Immature natural killer cell (primary cell): ENCODE measurements around the gene ST13. TPM values are rescaled to one million over a fixed set of nuclear protein-coding genes. Genes with fewer than 3 reads are reported as not detected.
"Not testable (repeated sequence)": the region's sequence is repeated elsewhere in the genome, so short reads cannot be mapped to it uniquely, and the experiment has no call there.

ENCODE experiments used
- DNase-seq, 3 donors: peaks; one replicate each; pipeline ENCODE4 v3.0.0; 2022; ENCODE audit warnings: mixed read lengths in 1 of 3
- H3K27ac Mint-ChIP-seq, 6 donors: one replicate each; pipeline ENCODE4 v1.8.0; 2020; ENCODE audit warnings: mixed read lengths in 6 of 6, mild to moderate bottlenecking in 5 of 6, inconsistent platforms in 4 of 6, moderate library complexity in 3 of 6
- H3K27me3 Mint-ChIP-seq, 3 donors: one replicate each; pipeline ENCODE4 v1.8.0; 2020 to 2021; ENCODE audit warnings: low read depth in 3 of 3, mild to moderate bottlenecking in 3 of 3, mixed read lengths in 3 of 3, moderate library complexity in 3 of 3, inconsistent platforms in 1 of 3
- H3K36me3 Mint-ChIP-seq, 3 donors: one replicate each; pipeline ENCODE4 v1.8.0; 2020; ENCODE audit warnings: mixed read lengths in 3 of 3, inconsistent platforms in 2 of 3, mild to moderate bottlenecking in 2 of 3
- H3K4me1 Mint-ChIP-seq, 2 donors: one replicate each; pipeline ENCODE4 v1.8.0; 2020; ENCODE audit warnings: inconsistent platforms in 2 of 2, mild to moderate bottlenecking in 2 of 2, mixed read lengths in 2 of 2, moderate library complexity in 1 of 2
- H3K4me3 Mint-ChIP-seq, 5 donors: one replicate each; pipeline ENCODE4 v1.8.0; 2020; ENCODE audit warnings: mild to moderate bottlenecking in 5 of 5, mixed read lengths in 5 of 5, inconsistent platforms in 3 of 5, moderate library complexity in 3 of 5
- H3K9me3 Mint-ChIP-seq, 6 donors: one replicate each; pipeline ENCODE4 v1.8.0; 2020; ENCODE audit warnings: mild to moderate bottlenecking in 6 of 6, mixed read lengths in 6 of 6, inconsistent platforms in 4 of 6, moderate library complexity in 3 of 6
- polyA plus RNA-seq, 3 donors: library from polyadenylated mRNA; unstranded; fragments of 300-500 nt; fragmentation: Illumina TruSeq; gene quantifications; one replicate each; pipeline ENCODE4 v1.2.3, GENCODE V29; 2021

Gene ST13
- polyA plus RNA-seq, 3 donors from 2014 or later: 111 to 131 (median 111) TPM

- Mint-ChIP-seq H3K27ac (no peak within 1 kb of the TSS), H3K9me3 (no peaks in the 10 kb centered on the region), H3K36me3 (peaks cover 0 to 11% (median 4%) of the 10 kb centered on the region in 3 donors), H3K27me3 (peaks cover 0 to 7% (median 6%) of the 10 kb centered on the region in 3 donors), H3K4me3 (no peak within 1 kb of the TSS), H3K4me1 (peaks cover 11 to 21% of the 10 kb centered on the region in 2 donors)
- no peak for DNase-seq
These were observed 5.6 kb upstream of the ST13 start, which contains the start of gene DNAJB7 for GRCh38 chr22:40862013-40862412. TSS of gene DNAJB7 (minus strand) at chr22:40862113. CDS start at chr22:40861994, 119 bp downstream.

GRCh38 chr22:40857309-40857855, 943 bp upstream of the ST13 start:
- Mint-ChIP-seq H3K36me3 (peaks cover 0 to 11% (median 4%) of the 10 kb centered on the region in 3 donors), H3K27me3 (peaks cover 6 to 16% (median 16%) of the 10 kb centered on the region in 3 donors), H3K4me3 (peak overlapping the region; percentile 99 to 100 (median 99)), H3K4me1 (peaks cover 32 to 62% of the 10 kb centered on the region in 2 donors), H3K27ac (peak overlapping the region; percentile 99 to 100 (median 100)), H3K9me3 (no peaks in the 10 kb centered on the region)
- no peak for DNase-seq

- H3K27me3 Mint-ChIP-seq: peaks cover 6 to 16% (median 16%) of the 10 kb centered on the region in 3 donors
- H3K36me3 Mint-ChIP-seq: peaks cover 0 to 2% (median 0%) of the 10 kb centered on the region in 3 donors
- H3K27ac Mint-ChIP-seq: peak overlapping the region; percentile 99 to 100 (median 100)
- no peaks in the 10 kb centered on the region for H3K9me3 Mint-ChIP-seq
- peak overlapping the region; percentile 99 to 100 (median 99) for H3K4me3 Mint-ChIP-seq
- peaks cover 35 to 71% of the 10 kb centered on the region in 2 donors for H3K4me1 Mint-ChIP-seq
- DNase-seq: no peak
These were observed 393 bp downstream of the ST13 start for GRCh38 chr22:40855979-40856512.

DNA sequence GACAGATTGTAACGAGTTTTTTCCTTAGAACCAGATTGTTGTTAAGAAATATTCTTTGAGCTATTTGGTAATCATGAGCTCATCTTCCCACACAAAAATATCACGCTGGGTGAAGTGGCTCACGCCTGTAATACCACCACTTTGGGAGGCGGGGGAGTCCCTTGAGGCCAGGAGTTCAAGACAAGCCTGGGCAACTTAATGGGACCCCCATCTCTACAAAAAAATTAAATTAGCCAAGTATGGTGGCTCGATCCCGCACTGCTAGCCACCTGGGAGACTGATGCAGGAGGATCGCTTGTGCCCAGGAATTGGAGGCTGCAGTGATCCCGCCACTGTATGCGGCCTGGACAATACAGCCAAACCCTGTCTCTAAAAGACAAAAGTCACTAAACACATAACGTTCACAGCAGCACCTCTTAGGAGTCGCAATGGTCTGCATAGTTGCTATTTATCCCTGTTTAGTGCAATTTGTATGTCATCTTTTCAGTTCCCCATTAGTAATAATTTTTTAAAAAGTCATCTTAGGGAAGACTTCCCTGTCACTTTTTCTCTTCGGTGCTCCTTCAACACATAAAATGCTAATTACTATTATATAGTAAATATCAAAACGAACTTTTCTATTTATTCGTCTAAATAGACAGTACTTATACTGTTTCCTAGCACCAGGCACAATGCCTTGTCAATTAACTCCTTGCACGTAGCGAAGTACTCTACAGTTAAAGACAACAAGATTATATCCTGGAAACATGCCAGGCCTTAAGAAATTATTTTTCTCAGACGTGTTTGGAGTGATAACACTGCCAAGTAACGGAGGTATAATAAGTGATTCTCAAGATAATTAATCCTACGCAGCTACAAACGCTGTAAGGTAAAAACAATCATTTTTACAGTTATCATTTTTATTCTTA, 1.1 kb downstream of the ST13 start:
- Mint-ChIP-seq H3K27me3 (peaks cover 6 to 16% (median 16%) of the 10 kb centered on the region in 3 donors), H3K9me3 (no peaks in the 10 kb centered on the region), H3K4me3 (peak overlapping the region; percentile 54 to 100 (median 99)), H3K27ac (peak overlapping the region; percentile 99 to 100 (median 100)), H3K4me1 (peaks cover 35 to 74% of the 10 kb centered on the region in 2 donors), H3K36me3 (peaks cover 0 to 2% (median 0%) of the 10 kb centered on the region in 3 donors)
- DNase-seq: peak in 1 of 3 donors; percentile 1

DNA sequence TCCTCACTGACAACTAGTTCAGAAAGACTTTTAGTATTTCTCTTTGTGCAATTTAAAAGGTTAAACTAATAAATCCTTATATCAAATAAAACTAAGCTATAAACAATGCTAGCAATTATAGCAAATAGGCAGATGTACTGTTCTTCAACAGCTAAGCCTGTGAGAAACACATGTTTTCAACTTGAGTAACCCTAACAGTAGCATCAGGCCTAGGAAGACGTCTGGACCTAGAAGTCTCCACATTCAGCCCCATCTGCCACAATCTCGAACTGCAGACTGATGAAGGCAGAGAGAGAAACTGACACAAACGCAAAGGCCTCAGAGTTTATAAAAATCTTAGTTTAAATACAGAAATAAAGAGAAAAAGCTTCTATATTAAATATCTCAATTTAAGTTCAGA, 2.5 kb downstream of the ST13 start:
- H3K9me3 Mint-ChIP-seq: no peaks in the 10 kb centered on the region
- peak overlapping the region in 2 of 5 donors; percentile 27 to 45 for H3K4me3 Mint-ChIP-seq
- no peak for DNase-seq
- peaks cover 35 to 75% of the 10 kb centered on the region in 2 donors for H3K4me1 Mint-ChIP-seq
- H3K27ac Mint-ChIP-seq: peak overlapping the region in 2 of 6 donors; percentile 18 to 63
- peaks cover 6 to 16% (median 16%) of the 10 kb centered on the region in 3 donors for H3K27me3 Mint-ChIP-seq
- peaks cover 0 to 4% (median 0%) of the 10 kb centered on the region in 3 donors for H3K36me3 Mint-ChIP-seq

DNA sequence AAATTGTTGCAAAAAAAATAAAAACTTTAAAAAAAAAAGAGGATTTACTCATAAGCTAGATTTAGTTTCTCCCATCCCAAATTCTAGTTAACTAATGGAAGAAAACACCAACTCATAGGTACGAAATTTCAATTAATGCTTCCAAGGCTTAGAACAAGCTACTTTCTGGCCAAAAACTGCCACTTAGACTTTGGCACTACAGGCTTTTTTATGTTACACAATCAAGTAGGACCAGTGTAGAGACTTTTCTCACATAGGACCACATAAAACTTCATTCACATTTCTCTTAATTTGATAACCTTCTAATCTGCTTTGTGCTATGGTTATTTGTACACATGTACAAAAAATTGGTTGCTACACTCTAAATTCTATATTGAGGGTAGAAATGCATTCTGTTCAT, 3.1 kb downstream of the ST13 start:
- peaks cover 0 to 4% (median 0%) of the 10 kb centered on the region in 3 donors for H3K36me3 Mint-ChIP-seq
- peak overlapping the region in 1 of 5 donors; percentile 0 for H3K4me3 Mint-ChIP-seq
- H3K9me3 Mint-ChIP-seq: no peaks in the 10 kb centered on the region

DNA sequence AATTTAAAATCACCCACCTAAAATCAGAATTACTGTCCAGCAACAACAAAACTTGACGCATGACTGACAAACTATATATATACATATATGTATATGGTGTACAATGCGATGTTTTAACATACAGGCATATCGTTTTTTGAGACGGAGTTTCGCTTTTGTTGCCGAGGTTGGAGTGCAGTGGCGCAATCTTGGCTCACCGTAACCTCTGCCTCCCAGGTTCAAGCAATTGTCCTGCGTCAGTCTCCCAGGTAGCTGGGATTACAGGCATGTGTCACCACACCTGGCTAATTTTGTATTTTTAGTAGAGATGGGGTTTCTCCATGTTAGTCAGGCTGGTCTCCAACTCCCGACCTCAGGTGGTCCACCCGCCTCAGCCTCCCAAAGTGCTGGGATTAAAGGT, 10.6 kb downstream of the ST13 start:
- H3K4me3 Mint-ChIP-seq, H3K9me3 Mint-ChIP-seq, DNase-seq, H3K27ac Mint-ChIP-seq, H3K27me3 Mint-ChIP-seq: not testable (repeated sequence)
- Mint-ChIP-seq H3K36me3 (peaks cover 13 to 30% (median 24%) of the 10 kb centered on the region in 3 donors), H3K4me1 (peaks cover 0 to 25% of the 10 kb centered on the region in 2 donors)

More for the DNA sequence above, 3.1 kb downstream of the ST13 start:
- peaks cover 35 to 73% of the 10 kb centered on the region in 2 donors for H3K4me1 Mint-ChIP-seq
- peak overlapping the region in 2 of 6 donors; percentile 18 to 63 for H3K27ac Mint-ChIP-seq
- no peak for DNase-seq
- H3K27me3 Mint-ChIP-seq: peaks cover 6 to 16% (median 16%) of the 10 kb centered on the region in 3 donors

DNA sequence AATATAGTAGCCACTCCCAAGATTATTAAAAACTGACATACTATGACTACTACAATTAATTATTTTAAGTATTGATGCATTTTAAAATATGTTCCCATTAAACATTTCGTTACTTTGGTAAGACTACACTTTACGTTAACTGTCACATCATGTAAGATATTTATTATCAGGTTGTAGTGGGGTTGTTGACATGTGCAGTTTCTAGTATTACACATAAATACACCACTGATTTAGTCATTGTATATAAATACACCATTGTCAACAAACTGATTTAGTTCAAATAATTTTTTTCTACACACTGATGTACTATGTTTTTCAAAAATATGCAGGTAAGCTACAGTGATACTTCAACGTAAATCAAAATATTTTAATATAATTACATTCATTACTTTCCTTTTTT, 11.5 kb downstream of the ST13 start:
- Mint-ChIP-seq H3K4me1 (peaks cover 0 to 19% of the 10 kb centered on the region in 2 donors), H3K9me3 (no peaks in the 10 kb centered on the region), H3K4me3 (no peak overlapping the region), H3K27ac (no peak overlapping the region), H3K27me3 (no peaks in the 10 kb centered on the region), H3K36me3 (peaks cover 20 to 34% (median 21%) of the 10 kb centered on the region in 3 donors)
- DNase-seq: no peak

GRCh38 chr22:40838486-40838885, 18.0 kb downstream of the ST13 start:
- H3K9me3 Mint-ChIP-seq: no peaks in the 10 kb centered on the region
- no peak overlapping the region for H3K27ac Mint-ChIP-seq
- no peak for DNase-seq
- H3K36me3 Mint-ChIP-seq: peaks cover 19 to 41% (median 20%) of the 10 kb centered on the region in 3 donors
- no peaks in the 10 kb centered on the region for H3K27me3 Mint-ChIP-seq
- no peak overlapping the region for H3K4me3 Mint-ChIP-seq
- H3K4me1 Mint-ChIP-seq: peaks cover 0 to 13% of the 10 kb centered on the region in 2 donors

- Mint-ChIP-seq H3K36me3 (peaks cover 14 to 36% (median 26%) of the 10 kb centered on the region in 3 donors), H3K4me3 (no peak overlapping the region), H3K27me3 (no peaks in the 10 kb centered on the region), H3K27ac (peak overlapping the region in 1 of 6 donors; percentile 34), H3K4me1 (no peaks in the 10 kb centered on the region), H3K9me3 (no peaks in the 10 kb centered on the region)
- no peak for DNase-seq
These were observed 21.8 kb downstream of the ST13 start for GRCh38 chr22:40834619-40835018.

GRCh38 chr22:40829131-40829530, 27.3 kb downstream of the ST13 start:
- DNase-seq: no peak
- Mint-ChIP-seq H3K4me1 (no peaks in the 10 kb centered on the region), H3K27me3 (no peaks in the 10 kb centered on the region), H3K4me3 (no peak overlapping the region), H3K36me3 (peaks cover 12 to 36% (median 28%) of the 10 kb centered on the region in 3 donors), H3K9me3 (no peaks in the 10 kb centered on the region), H3K27ac (no peak overlapping the region)

DNA sequence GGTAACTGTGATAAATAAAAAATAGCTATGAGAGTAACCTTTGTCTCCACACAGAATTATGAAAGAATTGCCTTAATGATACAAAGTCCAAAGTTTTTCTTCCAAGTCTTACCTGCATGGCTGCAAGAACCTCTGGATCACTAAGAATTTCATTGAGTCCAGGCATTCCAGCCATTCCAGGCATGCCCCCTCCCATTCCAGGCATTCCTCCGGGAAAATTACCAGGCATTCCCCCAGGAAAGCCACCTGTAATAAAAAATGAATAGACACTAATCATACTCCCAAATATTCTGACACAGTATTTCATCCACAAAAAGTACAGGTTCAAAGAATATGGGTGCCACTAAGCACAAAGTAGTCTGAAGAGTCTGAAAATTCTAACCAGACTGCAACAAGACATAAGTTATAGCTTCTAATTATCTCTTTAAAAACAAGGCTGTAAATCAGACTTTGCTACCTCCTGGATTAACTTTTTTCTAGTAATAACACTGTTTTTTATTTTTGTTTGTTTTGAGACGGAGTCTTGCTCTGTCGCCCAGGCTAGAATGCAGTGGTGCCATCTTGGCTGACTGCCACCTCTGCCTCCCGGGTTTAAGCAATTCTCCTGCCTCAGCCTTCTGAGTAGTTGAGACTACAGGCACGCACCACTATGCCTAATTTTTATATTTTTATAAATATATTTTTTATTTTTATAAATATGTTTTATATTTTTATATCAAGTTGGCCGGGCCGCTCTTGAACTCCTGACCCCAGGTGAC, 29.3 kb downstream of the ST13 start:
- no peak overlapping the region for H3K4me3 Mint-ChIP-seq
- H3K4me1 Mint-ChIP-seq: no peaks in the 10 kb centered on the region
- DNase-seq: no peak
- H3K36me3 Mint-ChIP-seq: peaks cover 9 to 32% (median 25%) of the 10 kb centered on the region in 3 donors
- no peaks in the 10 kb centered on the region for H3K27me3 Mint-ChIP-seq
- H3K27ac Mint-ChIP-seq: peak overlapping the region in 1 of 6 donors; percentile 24
- H3K9me3 Mint-ChIP-seq: no peaks in the 10 kb centered on the region

DNA sequence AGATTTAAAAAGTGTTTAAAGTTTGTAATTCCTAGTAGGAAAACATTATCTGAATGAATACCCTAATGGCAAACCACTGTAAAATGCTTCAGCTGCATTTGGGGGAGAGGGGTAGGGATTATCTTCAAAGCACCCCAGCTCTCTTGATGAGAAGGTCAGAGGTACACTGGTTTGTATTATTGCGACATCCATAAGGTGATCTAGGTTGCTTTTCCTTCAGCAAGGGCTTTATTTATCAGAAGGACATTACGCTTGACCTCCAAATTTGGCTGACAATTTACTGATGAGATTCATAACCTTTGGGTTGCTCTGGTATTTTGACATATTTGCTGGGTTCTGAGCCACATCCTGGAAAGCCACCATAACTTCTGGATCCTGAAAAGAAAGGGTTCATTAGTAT, 30.1 kb downstream of the ST13 start:
- H3K27me3 Mint-ChIP-seq, DNase-seq, H3K9me3 Mint-ChIP-seq, H3K27ac Mint-ChIP-seq, H3K4me3 Mint-ChIP-seq, H3K4me1 Mint-ChIP-seq: not testable (repeated sequence)
- H3K36me3 Mint-ChIP-seq: peaks cover 9 to 30% (median 23%) of the 10 kb centered on the region in 3 donors
